Stomach (tissue), 9 donors: ENCODE results near the gene CD84. TPM values are rescaled to one million over a fixed set of nuclear protein-coding genes. Genes with fewer than 3 reads are reported as not detected.

Experiments used
- DNase-seq, 2 donors: peaks; one replicate each; pipeline versions ENCODE4 v3.0.0 to v3.0.0-alpha.2; 2013 to 2019
- H3K27ac ChIP-seq, 5 donors: fragments of 200-600 bp in 4 of 5; sonication (generic) in 4 of 5; one replicate each; pipeline ENCODE4 v1.5.1; 2013 to 2019; ENCODE audit warnings: mild to moderate bottlenecking in 1 of 5, moderate library complexity in 1 of 5
- H3K27me3 ChIP-seq, 3 donors: fragments of 200-600 bp; sonication (generic); one replicate each; pipeline ENCODE4 v1.5.1; 2017 to 2019; ENCODE audit warnings: mixed run types in 1 of 3
- H3K36me3 ChIP-seq, 4 donors: fragments of 200-600 bp; sonication (generic); 1 replicate in 3 of 4; 2 replicates in 1 of 4; pipeline ENCODE4 v1.5.1; 2016 to 2019
- H3K4me1 ChIP-seq, 4 donors: fragments of 200-600 bp; sonication (generic); one replicate each; pipeline ENCODE4 v1.5.1; 2016 to 2019
- H3K4me3 ChIP-seq, 4 donors: fragments of 200-600 bp; sonication (generic) in 3 of 4; one replicate each; pipeline ENCODE4 v1.5.1; 2016 to 2019; ENCODE audit warnings: mild to moderate bottlenecking in 1 of 4
- H3K9me3 ChIP-seq, 4 donors: fragments of 200-600 bp; sonication (generic); one replicate each; pipeline ENCODE4 v1.5.1; 2016 to 2019
- CTCF ChIP-seq, 7 experiments: fragments of 450-650 bp in 4 of 7; fragments of 200-600 bp in 3 of 7; sonication (generic) in 3 of 7; IDR thresholded peaks; one replicate each; pipeline ENCODE4 v1.5.1; 2016 to 2019; ENCODE audit warnings: antibody characterized with exemption in 7 of 7, control low read depth in 2 of 7, mild to moderate bottlenecking in 1 of 7
- EP300 ChIP-seq: sonication (generic); formaldehyde crosslinking; IDR thresholded peaks from one replicate; pipeline ENCODE4 v1.6.1; 2017; ENCODE audit warnings: antibody characterized with exemption
- POLR2A ChIP-seq, 4 donors: fragments of 450-650 bp; IDR thresholded peaks; one replicate each; pipeline ENCODE4 v1.6.1; 2016; ENCODE audit warnings: antibody characterized with exemption in 4 of 4, control low read depth in 2 of 4, mild to moderate bottlenecking in 1 of 4, moderate library complexity in 1 of 4
- POLR2AphosphoS5 ChIP-seq, 3 donors: sonication (generic); formaldehyde crosslinking; IDR thresholded peaks; one replicate each; pipeline ENCODE4 v1.6.1; 2016; ENCODE audit warnings: antibody characterized with exemption in 3 of 3
- WGBS, 5 donors: extraction: QIAGEN DNeasy Blood & Tissue Kit in 3 of 5; methylation state at CpG; one replicate each; pipeline versions ENCODE4 v1.1.5 to v1.1.7; 2013 to 2018; 5-methylcytosine and 5-hydroxymethylcytosine counted together
- intact Hi-C: fragments of 100-400 bp; cut with DNase I; formaldehyde crosslinking; loops from one replicate; pipeline ENCODE4 v1.15.1; 2023; ENCODE audit warnings: low total_unique reads
- polyA plus RNA-seq, 3 donors: library from polyadenylated mRNA; stranded (reverse); fragments of 200-250 nt; gene quantifications; one replicate each; pipeline ENCODE4 v1.2.3, GENCODE V29; 2013
- total RNA-seq, 5 donors: library from RNA; depleted of rRNA; stranded (reverse); fragments of >200 nt; gene quantifications; one replicate each; pipeline versions ENCODE4 v1.1.0 to v1.2.3, GENCODE V29; 2014 to 2016
- donor health status: healthy with polysubstance abuse.
- donor health status: Bipolar disorder and iron deficiency.
- donor health status: healthy.

CD84 gene
- total and polyA plus RNA-seq, 8 donors, result 0.23 to 7.6 (median 1.7) TPM

DNA sequence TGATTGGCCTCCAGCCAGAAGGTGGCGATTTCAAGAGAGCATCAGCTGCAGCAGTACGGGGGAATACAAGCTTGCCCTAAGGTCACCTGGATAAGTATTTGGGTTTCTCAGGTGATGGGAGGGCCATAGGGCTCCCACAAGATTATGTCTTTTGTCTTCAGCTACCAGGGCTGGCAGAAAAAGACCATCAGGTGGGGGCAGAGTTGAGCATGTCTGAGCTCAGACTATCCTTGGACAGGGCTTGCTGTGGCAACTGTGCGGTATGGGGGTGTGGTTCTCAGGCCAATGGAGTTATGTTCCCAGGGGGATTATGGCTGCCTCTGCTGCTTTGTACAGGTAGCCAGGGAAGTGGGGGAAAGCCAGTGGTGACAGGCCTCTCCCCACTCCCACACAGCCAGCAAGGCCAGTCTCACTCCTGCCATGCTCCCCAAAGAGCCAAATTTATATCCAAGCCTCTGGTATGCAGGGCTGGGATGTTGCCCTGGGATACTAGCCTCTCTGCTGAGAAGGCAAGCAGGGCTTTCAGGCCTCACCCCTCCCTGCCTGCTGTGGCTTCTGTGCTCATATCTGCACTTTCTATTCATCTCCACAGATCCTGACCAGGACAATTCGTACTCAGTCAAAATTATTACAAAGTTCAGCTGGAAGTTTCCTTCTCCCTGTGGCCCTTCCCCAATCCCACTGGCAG is 26.6 kb upstream of the CD84 start:
- intact Hi-C loops, result loop anchor here (5.0 kb wide), 1 partner anchor 179 kb away; no protein-coding TSS in a partner anchor
- TF ChIP-seq POLR2A (IDR thresholded peaks at IDR 0.05) (no peak), POLR2AphosphoS5 (IDR thresholded peaks at IDR 0.05) (no peak), EP300 (no peak), CTCF (IDR thresholded peaks at IDR 0.05) (no peak)
- no peak overlapping the region for H3K27ac ChIP-seq
- no peak overlapping the region for H3K4me3 ChIP-seq
- 70 to 81% (median 78%) methylated on average over 3 to 4 of the region's 4 CpGs for WGBS, 5 donors
- H3K9me3 ChIP-seq, result peaks cover 0 to 13% (median 9%) of the 10 kb centered on the region in 4 donors
- no peaks in the 10 kb centered on the region for H3K36me3 ChIP-seq
- no peaks in the 10 kb centered on the region for H3K27me3 ChIP-seq
- H3K4me1 ChIP-seq, result peaks cover 0 to 11% (median 0%) of the 10 kb centered on the region in 4 donors
- no peak for DNase-seq

- Histone ChIP-seq H3K9me3 (peaks cover 0 to 17% (median 12%) of the 10 kb centered on the region in 4 donors), H3K27ac (no peak overlapping the region), H3K36me3 (no peaks in the 10 kb centered on the region), H3K4me1 (peaks cover 0 to 11% (median 0%) of the 10 kb centered on the region in 4 donors), H3K27me3 (no peaks in the 10 kb centered on the region), H3K4me3 (no peak overlapping the region)
- DNase-seq, result no peak
- 81 to 93% (median 91%) methylated on average over 2 of the region's 2 CpGs for WGBS, 5 donors
- TF ChIP-seq EP300 (no peak), CTCF (IDR thresholded peaks at IDR 0.05) (no peak), POLR2AphosphoS5 (IDR thresholded peaks at IDR 0.05) (no peak), POLR2A (IDR thresholded peaks at IDR 0.05) (no peak)
- intact Hi-C loops, result loop anchor here (5.0 kb wide), 1 partner anchor 178 kb away; no protein-coding TSS in a partner anchor
Observed at GRCh38 chr1:160605205-160605604, 25.9 kb upstream of the CD84 start.

DNA sequence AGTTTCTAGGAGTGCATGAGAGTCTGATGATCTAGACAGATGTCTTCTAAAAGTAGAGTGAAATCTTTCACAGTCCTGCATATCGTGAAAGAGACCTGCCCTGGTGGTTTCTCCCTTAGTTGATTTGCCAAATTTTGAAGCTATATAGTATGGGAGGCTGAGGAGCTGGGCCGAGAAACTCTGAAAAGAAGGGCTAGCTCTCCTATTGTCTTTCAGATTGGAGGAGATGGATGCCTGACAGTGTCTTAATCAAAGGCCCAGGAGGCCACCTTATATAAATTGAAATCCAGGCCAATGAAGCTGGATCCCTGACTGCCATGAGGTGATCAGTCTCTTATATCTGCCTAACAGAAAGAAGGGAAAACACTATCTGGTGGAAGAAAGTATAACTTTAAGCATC is 18.4 kb upstream of the CD84 start:
- no peak overlapping the region for H3K4me3 ChIP-seq
- intact Hi-C loops, result no loop called here
- no peak for DNase-seq
- TF ChIP-seq CTCF (IDR thresholded peaks at IDR 0.05) (no peak), EP300 (no peak), POLR2A (IDR thresholded peaks at IDR 0.05) (no peak), POLR2AphosphoS5 (IDR thresholded peaks at IDR 0.05) (no peak)
- H3K36me3 ChIP-seq, result no peaks in the 10 kb centered on the region
- no peak overlapping the region for H3K27ac ChIP-seq
- no peaks in the 10 kb centered on the region for H3K4me1 ChIP-seq
- H3K27me3 ChIP-seq, result no peaks in the 10 kb centered on the region
- H3K9me3 ChIP-seq, result peaks cover 0 to 16% (median 13%) of the 10 kb centered on the region in 4 donors
- WGBS, 5 donors, result 62 to 97% (median 93%) methylated on average over 2 of the region's 2 CpGs

DNA sequence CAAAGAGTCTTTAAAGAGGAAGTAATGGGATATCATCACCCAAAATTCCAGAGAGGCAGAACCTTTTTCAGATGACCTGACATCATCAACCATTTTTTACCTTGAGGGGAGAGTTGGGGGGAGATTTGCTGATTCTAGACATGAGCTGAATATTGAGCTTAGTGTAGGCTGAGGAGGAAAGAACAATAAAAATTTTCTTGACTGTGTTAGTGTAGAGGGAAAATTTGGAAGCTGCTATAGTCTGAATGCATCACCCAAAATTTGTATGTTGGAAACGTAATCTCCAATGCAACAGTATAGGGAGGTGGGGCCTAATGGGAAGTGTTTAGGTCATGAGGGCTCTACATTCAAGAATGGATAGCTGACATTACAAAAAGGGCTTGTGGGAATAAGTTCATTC is 17.8 kb upstream of the CD84 start:
- H3K4me3 ChIP-seq, result no peak overlapping the region
- no peak for TF ChIP-seq EP300
- TF ChIP-seq CTCF (IDR thresholded peaks at IDR 0.05), result no peak
- no peak for TF ChIP-seq POLR2A (IDR thresholded peaks at IDR 0.05)
- TF ChIP-seq POLR2AphosphoS5 (IDR thresholded peaks at IDR 0.05), result no peak
- intact Hi-C loops, result no loop called here
- 86 to 100% (median 96%) methylated on average over 1 of the region's 1 CpG for WGBS, 5 donors
- no peaks in the 10 kb centered on the region for H3K4me1 ChIP-seq
- H3K36me3 ChIP-seq, result no peaks in the 10 kb centered on the region
- H3K27ac ChIP-seq, result no peak overlapping the region
- peaks cover 0 to 17% (median 13%) of the 10 kb centered on the region in 4 donors for H3K9me3 ChIP-seq
- H3K27me3 ChIP-seq, result no peaks in the 10 kb centered on the region
- no peak for DNase-seq
